Panc1 (cell line): ENCODE results near the gene GRIP2.

Experiments used
- POLR2AphosphoS5 ChIP-seq: IDR thresholded peaks from 2 replicates; pipeline ENCODE4 v1.6.1; 2012; ENCODE audit warnings: mild to moderate bottlenecking, low read depth, low read length, moderate library complexity
- SIN3A ChIP-seq: IDR thresholded peaks from 2 replicates; pipeline ENCODE4 v1.6.1; 2012; ENCODE audit warnings: low read depth, mild to moderate bottlenecking, low read length, moderate library complexity, borderline replicate concordance; ENCODE audit not compliant: insufficient read depth
- TCF7L2 ChIP-seq: IDR thresholded peaks from 2 replicates; pipeline ENCODE4 v1.6.1; 2011; ENCODE audit warnings: mild to moderate bottlenecking, low read depth, low read length, inconsistent platforms
- TF ChIP-seq, protein P1 (sequence below): fragments of 450-650 bp; IDR thresholded peaks from 2 replicates; pipeline ENCODE4 v1.5.1; 2017; ENCODE audit warnings: mild to moderate bottlenecking
- TF ChIP-seq, protein P2 (sequence below), 2 experiments: IDR thresholded peaks; 2 replicates each; pipeline ENCODE4 v1.6.1; 2011 to 2012; ENCODE audit warnings: low read depth in 2 of 2, control low read depth in 1 of 2, low read length in 1 of 2, mild to moderate bottlenecking in 1 of 2, moderate library complexity in 1 of 2; ENCODE audit not compliant: insufficient read depth in 1 of 2

DNA sequence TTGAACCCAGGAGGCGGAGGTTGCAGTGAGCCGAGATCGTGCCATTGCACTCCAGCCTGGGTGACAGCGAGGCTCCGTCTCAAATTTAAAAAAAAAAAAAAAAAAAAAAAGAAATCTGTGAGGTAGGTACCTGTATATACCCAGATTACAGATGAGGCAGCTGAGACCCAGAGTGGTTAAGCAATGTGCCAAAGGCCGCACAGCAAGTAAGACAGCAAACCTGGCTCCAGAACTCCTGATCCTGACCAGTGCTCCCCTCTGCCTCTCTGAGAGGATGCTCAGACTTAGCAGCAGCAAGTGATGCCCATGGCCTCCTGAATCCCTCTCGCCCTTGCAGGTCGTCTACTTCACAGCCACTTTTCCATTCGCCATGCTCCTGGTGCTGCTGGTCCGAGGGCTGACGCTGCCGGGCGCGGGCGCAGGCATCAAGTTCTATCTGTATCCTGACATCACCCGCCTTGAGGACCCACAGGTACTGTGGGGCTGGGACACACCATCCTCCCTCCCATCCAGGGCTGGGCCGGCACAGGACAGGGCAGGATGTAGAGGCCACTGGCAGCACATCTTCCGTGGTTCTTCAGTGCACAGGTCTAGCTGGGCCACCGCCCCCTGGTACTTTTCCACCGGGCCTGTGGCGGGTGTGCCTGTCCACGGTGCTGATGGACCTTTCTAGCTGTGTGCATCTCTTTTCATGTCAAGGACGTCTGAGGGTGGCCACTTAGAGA, 73.8 kb downstream of the GRIP2 start:
- TF ChIP-seq, protein P1, sequence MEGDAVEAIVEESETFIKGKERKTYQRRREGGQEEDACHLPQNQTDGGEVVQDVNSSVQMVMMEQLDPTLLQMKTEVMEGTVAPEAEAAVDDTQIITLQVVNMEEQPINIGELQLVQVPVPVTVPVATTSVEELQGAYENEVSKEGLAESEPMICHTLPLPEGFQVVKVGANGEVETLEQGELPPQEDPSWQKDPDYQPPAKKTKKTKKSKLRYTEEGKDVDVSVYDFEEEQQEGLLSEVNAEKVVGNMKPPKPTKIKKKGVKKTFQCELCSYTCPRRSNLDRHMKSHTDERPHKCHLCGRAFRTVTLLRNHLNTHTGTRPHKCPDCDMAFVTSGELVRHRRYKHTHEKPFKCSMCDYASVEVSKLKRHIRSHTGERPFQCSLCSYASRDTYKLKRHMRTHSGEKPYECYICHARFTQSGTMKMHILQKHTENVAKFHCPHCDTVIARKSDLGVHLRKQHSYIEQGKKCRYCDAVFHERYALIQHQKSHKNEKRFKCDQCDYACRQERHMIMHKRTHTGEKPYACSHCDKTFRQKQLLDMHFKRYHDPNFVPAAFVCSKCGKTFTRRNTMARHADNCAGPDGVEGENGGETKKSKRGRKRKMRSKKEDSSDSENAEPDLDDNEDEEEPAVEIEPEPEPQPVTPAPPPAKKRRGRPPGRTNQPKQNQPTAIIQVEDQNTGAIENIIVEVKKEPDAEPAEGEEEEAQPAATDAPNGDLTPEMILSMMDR = no peak
- no peak for TF ChIP-seq POLR2AphosphoS5
- TF ChIP-seq, protein P2, sequence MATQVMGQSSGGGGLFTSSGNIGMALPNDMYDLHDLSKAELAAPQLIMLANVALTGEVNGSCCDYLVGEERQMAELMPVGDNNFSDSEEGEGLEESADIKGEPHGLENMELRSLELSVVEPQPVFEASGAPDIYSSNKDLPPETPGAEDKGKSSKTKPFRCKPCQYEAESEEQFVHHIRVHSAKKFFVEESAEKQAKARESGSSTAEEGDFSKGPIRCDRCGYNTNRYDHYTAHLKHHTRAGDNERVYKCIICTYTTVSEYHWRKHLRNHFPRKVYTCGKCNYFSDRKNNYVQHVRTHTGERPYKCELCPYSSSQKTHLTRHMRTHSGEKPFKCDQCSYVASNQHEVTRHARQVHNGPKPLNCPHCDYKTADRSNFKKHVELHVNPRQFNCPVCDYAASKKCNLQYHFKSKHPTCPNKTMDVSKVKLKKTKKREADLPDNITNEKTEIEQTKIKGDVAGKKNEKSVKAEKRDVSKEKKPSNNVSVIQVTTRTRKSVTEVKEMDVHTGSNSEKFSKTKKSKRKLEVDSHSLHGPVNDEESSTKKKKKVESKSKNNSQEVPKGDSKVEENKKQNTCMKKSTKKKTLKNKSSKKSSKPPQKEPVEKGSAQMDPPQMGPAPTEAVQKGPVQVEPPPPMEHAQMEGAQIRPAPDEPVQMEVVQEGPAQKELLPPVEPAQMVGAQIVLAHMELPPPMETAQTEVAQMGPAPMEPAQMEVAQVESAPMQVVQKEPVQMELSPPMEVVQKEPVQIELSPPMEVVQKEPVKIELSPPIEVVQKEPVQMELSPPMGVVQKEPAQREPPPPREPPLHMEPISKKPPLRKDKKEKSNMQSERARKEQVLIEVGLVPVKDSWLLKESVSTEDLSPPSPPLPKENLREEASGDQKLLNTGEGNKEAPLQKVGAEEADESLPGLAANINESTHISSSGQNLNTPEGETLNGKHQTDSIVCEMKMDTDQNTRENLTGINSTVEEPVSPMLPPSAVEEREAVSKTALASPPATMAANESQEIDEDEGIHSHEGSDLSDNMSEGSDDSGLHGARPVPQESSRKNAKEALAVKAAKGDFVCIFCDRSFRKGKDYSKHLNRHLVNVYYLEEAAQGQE (IDR thresholded peaks at IDR 0.05; ENCODE audit: insufficient read depth in 1 of 2, low read depth in 2 of 2, low read length in 1 of 2) = no peak
- no peak for TF ChIP-seq SIN3A
- no peak for TF ChIP-seq TCF7L2
